T-cell (primary cell): ENCODE measurements around the gene TESMIN. TPM values are rescaled to one million over a fixed set of nuclear protein-coding genes. Genes with fewer than 3 reads are reported as not detected.

Experiments used
- ATAC-seq, 4 experiments: fragments of 200-7000 bp in 3 of 4; fragments of 150-1000 bp in 1 of 4; cut with Tn5 transposase; replicated peaks in 1 of 4; 1 replicate in 3 of 4; 2 replicates in 1 of 4; pipeline ENCODE4 v1.10.0; 2021; ENCODE audit warnings: moderate library complexity in 3 of 4, mild to moderate bottlenecking in 2 of 4, moderate number of reproducible peaks in 1 of 4
- CTCF ChIA-PET, 2 donors: fragments of 300-600 bp; sonication (Branson Sonifier 250); formaldehyde crosslinking; loops; one replicate each; lab custom pipeline; 2022; ENCODE audit warnings: antibody characterized with exemption in 2 of 2; lab: Charles Lee
- POLR2A ChIA-PET, 2 donors: fragments of 300-600 bp; sonication (Branson Sonifier 250); formaldehyde crosslinking; loops; one replicate each; lab custom pipeline; 2022; ENCODE audit warnings: antibody characterized with exemption in 2 of 2; lab: Charles Lee
- DNase-seq, 35 experiments: peaks; one replicate each; pipeline versions ENCODE4 v3.0.0 to v3.0.0-alpha.2; 2013 to 2023
- H3K27ac ChIP-seq: one replicate; pipeline ENCODE4 v1.5.1; 2013; ENCODE audit warnings: low read length
- H3K27me3 ChIP-seq, 2 experiments: replicated peaks in 1 of 2; 1 replicate in 1 of 2; 2 replicates in 1 of 2; pipeline versions ENCODE4 v1.6.1 to v1.7.0; 2013; ENCODE audit warnings: low read length in 1 of 2, mixed read lengths in 1 of 2; ENCODE audit not compliant: control insufficient read depth in 2 of 2, insufficient read depth in 2 of 2; ENCODE audit errors: extremely low read depth in 1 of 2
- H3K36me3 ChIP-seq, 2 donors: 1 replicate in 1 of 2; 2 replicates in 1 of 2; pipeline versions ENCODE4 v1.6.1 to v1.7.0; 2013; ENCODE audit warnings: low read length in 1 of 2; ENCODE audit not compliant: control insufficient read depth in 2 of 2, insufficient read depth in 1 of 2; ENCODE audit errors: extremely low read depth in 1 of 2
- H3K4me1 ChIP-seq, 2 experiments: 1 replicate in 1 of 2; 2 replicates in 1 of 2; pipeline versions ENCODE4 v1.6.1 to v1.7.0; 2013; ENCODE audit warnings: low read length in 2 of 2, mixed read lengths in 1 of 2; ENCODE audit not compliant: insufficient read depth in 2 of 2, control insufficient read depth in 1 of 2; ENCODE audit errors: extremely low read depth in 1 of 2
- H3K4me3 ChIP-seq, 2 donors: 1 replicate in 1 of 2; 2 replicates in 1 of 2; pipeline versions ENCODE4 v1.5.1 to v1.7.0; 2013; ENCODE audit warnings: mild to moderate bottlenecking in 2 of 2, low read length in 1 of 2, moderate library complexity in 1 of 2; ENCODE audit not compliant: control insufficient read depth in 1 of 2; ENCODE audit errors: extremely low read depth in 1 of 2
- H3K9me3 ChIP-seq: 2 replicates; pipeline ENCODE4 v1.7.0; 2013
- H3K27ac Mint-ChIP-seq, 2 donors: one replicate each; pipeline ENCODE4 v1.8.0; 2020 to 2021; ENCODE audit warnings: mild to moderate bottlenecking in 2 of 2, mixed read lengths in 2 of 2
- H3K27me3 Mint-ChIP-seq, 2 donors: one replicate each; pipeline ENCODE4 v1.8.0; 2021 to 2022; ENCODE audit warnings: mixed read lengths in 2 of 2
- H3K36me3 Mint-ChIP-seq: one replicate; pipeline ENCODE4 v1.8.0; 2021; ENCODE audit warnings: mixed read lengths
- H3K4me1 Mint-ChIP-seq, 3 donors: one replicate each; pipeline ENCODE4 v1.8.0; 2020 to 2022; ENCODE audit warnings: mixed read lengths in 3 of 3, mild to moderate bottlenecking in 1 of 3
- H3K4me3 Mint-ChIP-seq, 3 donors: one replicate each; pipeline ENCODE4 v1.8.0; 2020 to 2022; ENCODE audit warnings: mild to moderate bottlenecking in 3 of 3, mixed read lengths in 3 of 3, moderate library complexity in 3 of 3
- H3K9me3 Mint-ChIP-seq, 3 donors: one replicate each; pipeline ENCODE4 v1.8.0; 2020 to 2022; ENCODE audit warnings: mixed read lengths in 3 of 3
- WGBS: methylation state at CpG from one replicate; pipeline ENCODE4 v1.1.5; 2013; ENCODE audit warnings: missing lambda C conversion rate; ENCODE audit not compliant: insufficient coverage; 5-methylcytosine and 5-hydroxymethylcytosine counted together
- total RNA-seq, 35 experiments: library from RNA in 6 of 35; stranded (reverse) in 6 of 35; fragments of 120-200 nt in 1 of 35; gene quantifications; one replicate each; pipeline versions ENCODE4 v1.2.1 to v1.2.4 and lab custom pipeline; 2013 to 2026

TESMIN gene
- total RNA-seq, 5 donors from 2014 or later (not counting 1 experiment from before 2014, with no cell fraction given), result 6.1 to 9.1 (median 7.7) TPM

DNA sequence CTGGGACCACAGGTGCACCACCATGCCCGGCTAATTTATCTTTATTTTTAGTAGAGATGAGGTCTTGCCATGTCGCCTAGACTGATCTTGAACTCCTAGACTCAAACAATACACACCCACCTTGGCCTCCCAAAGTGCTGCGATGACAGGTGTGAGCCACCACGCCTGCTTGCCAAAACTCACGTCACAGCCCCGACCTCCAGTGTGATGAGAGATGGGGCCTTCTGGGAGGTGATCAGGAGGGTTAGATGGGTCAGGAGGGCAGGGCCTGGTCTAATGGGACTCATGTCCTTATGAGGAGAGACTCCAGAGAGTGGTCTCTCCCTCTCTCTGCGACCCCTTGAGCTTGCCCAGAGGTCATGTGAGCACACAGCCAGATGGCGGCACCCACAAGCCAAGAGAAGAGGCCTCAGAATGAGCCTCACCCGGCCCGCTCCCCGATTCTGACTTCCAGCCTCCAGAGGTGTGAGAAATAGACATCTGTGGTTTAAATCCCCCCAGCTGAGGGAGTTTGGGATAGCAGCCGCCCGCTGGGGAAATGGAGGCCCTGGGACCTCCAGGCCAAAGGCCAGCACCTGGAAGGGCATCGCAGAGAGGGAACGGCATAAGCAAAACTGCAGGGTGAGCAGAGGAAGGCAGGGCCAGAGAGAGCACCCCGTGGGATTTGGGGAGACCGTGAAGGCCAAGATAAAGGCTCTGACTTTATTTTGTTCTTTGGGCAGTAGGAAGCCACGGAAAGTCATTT lies 91.1 kb downstream of the TESMIN start:
- DNase-seq (no peak), ATAC-seq (no peak)
- no peak overlapping the region for H3K4me3 Mint-ChIP-seq
- peaks cover 0 to 3% (median 2%) of the 10 kb centered on the region in 3 donors for H3K9me3 Mint-ChIP-seq
- H3K27me3 Mint-ChIP-seq, result peaks cover 12 to 43% of the 10 kb centered on the region in 2 donors
- H3K27ac Mint-ChIP-seq, result no peak overlapping the region
- 87% methylated on average over 9 of the region's 18 CpGs for WGBS
- CTCF ChIA-PET, result no interaction called here
- no peaks in the 10 kb centered on the region for H3K36me3 Mint-ChIP-seq
- Histone ChIP-seq H3K36me3 (no peaks in the 10 kb centered on the region), H3K4me3 (no peak overlapping the region), H3K4me1 (no peaks in the 10 kb centered on the region), H3K9me3 (no peaks in the 10 kb centered on the region), H3K27ac (no peak overlapping the region), H3K27me3 (peaks cover 0 to 64% of the 10 kb centered on the region in 2 experiments)
- POLR2A ChIA-PET, result no interaction called here
- H3K4me1 Mint-ChIP-seq, result no peaks in the 10 kb centered on the region

DNA sequence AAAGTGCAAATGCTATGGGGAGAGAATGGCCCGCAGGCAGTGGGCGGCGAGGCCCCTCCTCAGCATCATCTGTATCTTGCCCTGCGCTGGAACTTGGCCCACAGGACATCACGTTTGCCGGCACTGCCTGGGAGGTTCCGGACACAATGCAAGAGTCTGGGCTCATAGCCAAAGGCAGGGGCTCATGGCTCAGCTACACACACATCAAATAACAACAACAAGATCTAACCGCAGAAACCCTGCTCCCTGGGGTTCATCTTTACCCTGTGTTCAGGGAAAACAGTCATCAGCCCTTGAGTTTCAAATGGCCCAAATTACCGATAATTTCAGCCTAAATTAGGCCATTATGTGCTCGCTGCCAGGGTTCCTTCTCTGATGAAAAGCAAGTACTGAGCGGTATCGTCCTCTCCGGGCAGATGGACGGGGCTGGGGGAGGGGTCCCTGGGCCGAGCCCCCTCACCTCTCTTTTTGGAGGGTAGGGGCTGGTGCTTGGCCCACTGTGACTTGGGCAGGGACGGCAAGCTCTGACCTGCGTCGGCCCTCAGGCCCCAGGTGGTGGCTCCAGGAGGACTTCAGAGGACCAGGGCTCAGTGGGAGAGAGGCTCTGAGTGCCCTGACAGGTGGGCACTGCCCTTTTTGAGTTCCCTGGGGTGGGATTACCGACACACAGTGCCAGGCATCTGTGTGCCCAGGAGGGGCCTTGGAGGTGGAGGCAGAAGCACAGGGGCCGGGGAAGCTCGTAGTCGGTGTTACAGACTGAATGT lies 92.0 kb downstream of the TESMIN start:
- no peak for DNase-seq
- Mint-ChIP-seq H3K4me1 (no peaks in the 10 kb centered on the region), H3K9me3 (peaks cover 0 to 8% (median 3%) of the 10 kb centered on the region in 3 donors), H3K27ac (no peak overlapping the region), H3K36me3 (no peaks in the 10 kb centered on the region), H3K27me3 (peaks cover 6 to 36% of the 10 kb centered on the region in 2 donors), H3K4me3 (no peak overlapping the region)
- H3K27ac ChIP-seq, result no peak overlapping the region
- H3K36me3 ChIP-seq, result no peaks in the 10 kb centered on the region
- ATAC-seq, result no peak
- H3K9me3 ChIP-seq, result no peaks in the 10 kb centered on the region
- ChIA-PET POLR2A (no interaction called here), CTCF (no interaction called here)
- H3K4me3 ChIP-seq, result no peak overlapping the region
- no peaks in the 10 kb centered on the region for H3K4me1 ChIP-seq
- WGBS, result 75% methylated on average over 18 of the region's 22 CpGs
- peaks cover 0 to 61% of the 10 kb centered on the region in 2 experiments for H3K27me3 ChIP-seq

- no peaks in the 10 kb centered on the region for H3K4me1 Mint-ChIP-seq
- no peak overlapping the region for H3K27ac ChIP-seq
- POLR2A ChIA-PET, result no interaction called here
- H3K9me3 ChIP-seq, result no peaks in the 10 kb centered on the region
- DNase-seq, result no peak
- no peak overlapping the region for H3K4me3 ChIP-seq
- no peaks in the 10 kb centered on the region for H3K36me3 Mint-ChIP-seq
- peaks cover 5 to 36% of the 10 kb centered on the region in 2 donors for H3K27me3 Mint-ChIP-seq
- CTCF ChIA-PET, result no interaction called here
- no peaks in the 10 kb centered on the region for H3K4me1 ChIP-seq
- H3K9me3 Mint-ChIP-seq, result peaks cover 0 to 8% (median 3%) of the 10 kb centered on the region in 3 donors
- H3K36me3 ChIP-seq, result no peaks in the 10 kb centered on the region
- peaks cover 0 to 61% of the 10 kb centered on the region in 2 experiments for H3K27me3 ChIP-seq
- no peak for ATAC-seq
- no peak overlapping the region for H3K27ac Mint-ChIP-seq
- H3K4me3 Mint-ChIP-seq, result no peak overlapping the region
- WGBS, result 92% methylated on average over 12 of the region's 13 CpGs
Measured at GRCh38 chr11:68658661-68659060, 92.7 kb downstream of the TESMIN start.

DNA sequence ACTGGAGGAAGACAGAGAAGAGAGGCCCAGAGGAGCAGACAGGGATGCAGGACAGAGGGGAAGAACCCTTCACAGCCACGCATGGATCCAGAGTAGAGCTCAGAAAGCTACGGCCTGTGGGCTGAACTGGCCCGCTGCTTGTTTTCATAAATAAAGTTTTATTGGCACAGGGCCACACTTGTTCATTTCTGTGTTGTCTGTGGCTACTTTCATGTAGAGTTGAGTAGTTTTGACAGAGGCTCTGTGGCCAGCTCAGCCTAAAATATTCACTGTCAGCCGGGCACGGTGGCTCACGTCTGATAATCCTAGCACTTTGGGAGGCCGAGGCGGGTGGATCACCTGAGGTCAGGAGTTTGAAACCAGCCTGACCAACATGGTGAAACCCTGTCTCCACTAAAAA lies 93.2 kb downstream of the TESMIN start:
- ATAC-seq, result no peak
- ChIA-PET CTCF (no interaction called here), POLR2A (no interaction called here)
- Histone ChIP-seq H3K27ac (no peak overlapping the region), H3K4me3 (no peak overlapping the region), H3K36me3 (no peaks in the 10 kb centered on the region), H3K4me1 (no peaks in the 10 kb centered on the region), H3K27me3 (peaks cover 0 to 61% of the 10 kb centered on the region in 2 experiments), H3K9me3 (no peaks in the 10 kb centered on the region)
- WGBS, result 97% methylated on average over 3 of the region's 8 CpGs
- Mint-ChIP-seq H3K9me3 (peaks cover 0 to 8% (median 3%) of the 10 kb centered on the region in 3 donors), H3K36me3 (no peaks in the 10 kb centered on the region), H3K27me3 (peaks cover 5 to 40% of the 10 kb centered on the region in 2 donors), H3K4me1 (no peaks in the 10 kb centered on the region), H3K4me3 (no peak overlapping the region), H3K27ac (no peak overlapping the region)
- no peak for DNase-seq

Other genes starting within 250 kb of the TESMIN start
- under 1 TPM in 1 of 5 donors, not detected in 4; 0.35 TPM for gene GAL, start 67.0 kb downstream of the TESMIN start, total RNA-seq
- gene CPT1A, start 90.4 kb upstream of the TESMIN start, total RNA-seq, result 10 to 100 TPM; 21.2 to 44.1 (median 35.9) TPM
- 10 to 100 TPM; 34.0 to 36.9 (median 35.3) TPM for gene MRPL21, start 152.3 kb upstream of the TESMIN start, total RNA-seq
- 10 to 100 TPM; 33.5 to 59.8 (median 37.0) TPM for gene IGHMBP2, start 152.4 kb upstream of the TESMIN start, total RNA-seq
- gene MRGPRD, start 229.5 kb upstream of the TESMIN start, total RNA-seq, result not detected